ENCODE results near the gene ZNF268.

ZNF268 gene

GRCh38 chr12:133222211-133222610, 40.9 kb downstream of the ZNF268 start:
- no peak for FAIRE-seq
- TF ChIP-seq POLR2A (IDR thresholded peaks at IDR 0.05; ENCODE audit: low read depth, low read length) (no peak), PAX5 (IDR thresholded peaks at IDR 0.05; ENCODE audit: insufficient read depth, low read length, severe bottlenecking) (no peak), POU2F2 (IDR thresholded peaks at IDR 0.05; ENCODE audit: low read depth, low read length) (no peak), POLR2AphosphoS5 (IDR thresholded peaks at IDR 0.05; ENCODE audit: low read depth, low read length) (no peak), SPI1 (IDR thresholded peaks at IDR 0.05; ENCODE audit: low read depth, low read length) (no peak), TAF1 (IDR thresholded peaks at IDR 0.05; ENCODE audit: low read depth, low read length) (no peak)
- DNase-seq (ENCODE audit: insufficient read length, low spot score), result no peak

DNA sequence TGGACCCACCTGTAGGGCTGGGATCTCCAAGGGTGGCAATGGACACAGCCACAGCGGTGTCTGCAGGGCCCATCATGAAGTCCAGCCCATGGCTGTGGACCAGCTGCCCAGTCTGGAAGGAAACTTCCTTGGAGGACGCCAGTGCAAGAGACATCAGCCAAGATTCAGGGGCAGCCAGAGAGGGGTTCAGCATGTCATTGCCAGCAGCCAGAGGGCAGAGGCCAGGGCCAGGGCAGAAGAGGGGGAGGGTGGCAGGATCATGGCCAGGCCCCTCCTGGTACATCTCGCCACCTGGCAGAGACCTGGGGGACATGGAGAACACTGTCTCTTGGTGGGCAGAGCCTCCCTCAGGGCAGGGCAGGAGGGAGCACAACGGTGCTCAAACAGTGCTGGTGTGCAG, 44.2 kb downstream of the ZNF268 start:
- TF ChIP-seq POLR2AphosphoS5 (IDR thresholded peaks at IDR 0.05; ENCODE audit: low read depth, low read length) (no peak), POU2F2 (IDR thresholded peaks at IDR 0.05; ENCODE audit: low read depth, low read length) (no peak), POLR2A (IDR thresholded peaks at IDR 0.05; ENCODE audit: low read depth, low read length) (no peak)
- FAIRE-seq (no peak), DNase-seq (ENCODE audit: insufficient read length, low spot score) (no peak)

- FAIRE-seq, result no peak
Observed at GRCh38 chr12:133226690-133227089, 45.4 kb downstream of the ZNF268 start.

GRCh38 chr12:133227281-133227852, 46.1 kb downstream of the ZNF268 start:
- FAIRE-seq (no peak), DNase-seq (ENCODE audit: insufficient read length, low spot score) (no peak)
- TF ChIP-seq TAF1 (IDR thresholded peaks at IDR 0.05; ENCODE audit: low read depth, low read length), result no peak
- no peak for TF ChIP-seq PAX5 (IDR thresholded peaks at IDR 0.05; ENCODE audit: insufficient read depth, low read length, severe bottlenecking)
- TF ChIP-seq POLR2AphosphoS5 (IDR thresholded peaks at IDR 0.05; ENCODE audit: low read depth, low read length), result no peak
- TF ChIP-seq POLR2A (IDR thresholded peaks at IDR 0.05; ENCODE audit: low read depth, low read length), result no peak
- no peak for TF ChIP-seq SPI1 (IDR thresholded peaks at IDR 0.05; ENCODE audit: low read depth, low read length)
- TF ChIP-seq POU2F2 (IDR thresholded peaks at IDR 0.05; ENCODE audit: low read depth, low read length), result no peak

More at GRCh38 chr12:133226690-133227089, 45.4 kb downstream of the ZNF268 start:
- DNase-seq (ENCODE audit: insufficient read length, low spot score), result no peak
- TF ChIP-seq POLR2AphosphoS5 (IDR thresholded peaks at IDR 0.05; ENCODE audit: low read depth, low read length) (no peak), PAX5 (IDR thresholded peaks at IDR 0.05; ENCODE audit: insufficient read depth, low read length, severe bottlenecking) (no peak), SPI1 (IDR thresholded peaks at IDR 0.05; ENCODE audit: low read depth, low read length) (no peak), POLR2A (IDR thresholded peaks at IDR 0.05; ENCODE audit: low read depth, low read length) (no peak), POU2F2 (IDR thresholded peaks at IDR 0.05; ENCODE audit: low read depth, low read length) (no peak), TAF1 (IDR thresholded peaks at IDR 0.05; ENCODE audit: low read depth, low read length) (no peak)

DNA sequence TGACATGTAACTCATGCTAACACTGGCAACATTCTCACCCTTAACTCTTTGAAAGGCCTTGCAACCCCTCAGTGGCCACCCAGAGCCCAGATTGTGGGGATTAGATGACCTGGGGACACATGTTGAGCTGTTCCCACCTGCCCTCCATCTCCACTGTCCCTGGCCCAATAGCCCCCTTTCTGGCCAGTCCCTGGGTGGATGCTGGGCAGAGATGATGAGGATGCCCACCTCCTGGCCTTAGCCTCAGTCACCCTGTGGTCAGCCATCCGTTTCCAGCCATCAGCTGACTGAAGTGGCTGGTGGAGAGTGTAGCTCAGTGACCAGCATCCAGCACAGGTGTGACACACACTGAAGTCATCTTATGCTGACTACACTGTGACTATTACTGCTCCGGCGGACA, 49.7 kb downstream of the ZNF268 start:
- TF ChIP-seq POLR2AphosphoS5 (IDR thresholded peaks at IDR 0.05; ENCODE audit: low read depth, low read length) (no peak), TAF1 (IDR thresholded peaks at IDR 0.05; ENCODE audit: low read depth, low read length) (no peak), POLR2A (IDR thresholded peaks at IDR 0.05; ENCODE audit: low read depth, low read length) (no peak), PAX5 (IDR thresholded peaks at IDR 0.05; ENCODE audit: insufficient read depth, low read length, severe bottlenecking) (no peak), SPI1 (IDR thresholded peaks at IDR 0.05; ENCODE audit: low read depth, low read length) (no peak), POU2F2 (IDR thresholded peaks at IDR 0.05; ENCODE audit: low read depth, low read length) (no peak)
- FAIRE-seq, result no peak
- DNase-seq (ENCODE audit: insufficient read length, low spot score), result no peak

GRCh38 chr12:133233006-133233405, 51.7 kb downstream of the ZNF268 start:
- no peak for FAIRE-seq
- TF ChIP-seq POU2F2 (IDR thresholded peaks at IDR 0.05; ENCODE audit: low read depth, low read length) (no peak), PAX5 (IDR thresholded peaks at IDR 0.05; ENCODE audit: insufficient read depth, low read length, severe bottlenecking) (no peak), SPI1 (IDR thresholded peaks at IDR 0.05; ENCODE audit: low read depth, low read length) (no peak), TAF1 (IDR thresholded peaks at IDR 0.05; ENCODE audit: low read depth, low read length) (no peak), POLR2AphosphoS5 (IDR thresholded peaks at IDR 0.05; ENCODE audit: low read depth, low read length) (no peak), POLR2A (IDR thresholded peaks at IDR 0.05; ENCODE audit: low read depth, low read length) (no peak)
- DNase-seq (ENCODE audit: insufficient read length, low spot score), result no peak

GRCh38 chr12:133233993-133234564, 52.8 kb downstream of the ZNF268 start:
- no peak for FAIRE-seq
- DNase-seq (ENCODE audit: insufficient read length, low spot score), result no peak
- TF ChIP-seq POLR2AphosphoS5 (IDR thresholded peaks at IDR 0.05; ENCODE audit: low read depth, low read length), result no peak
- no peak for TF ChIP-seq PAX5 (IDR thresholded peaks at IDR 0.05; ENCODE audit: insufficient read depth, low read length, severe bottlenecking)
- no peak for TF ChIP-seq POLR2A (IDR thresholded peaks at IDR 0.05; ENCODE audit: low read depth, low read length)
- no peak for TF ChIP-seq TAF1 (IDR thresholded peaks at IDR 0.05; ENCODE audit: low read depth, low read length)

GRCh38 chr12:133234971-133235370, 53.7 kb downstream of the ZNF268 start:
- FAIRE-seq (no peak), DNase-seq (ENCODE audit: insufficient read length, low spot score) (no peak)

GRCh38 chr12:133235401-133236112, 54.3 kb downstream of the ZNF268 start, which contains the start of gene ANHX:
ANHX (minus strand) TSS chr12:133235877; CDS start chr12:133234356, 1,521 bp downstream.
- DNase-seq (ENCODE audit: insufficient read length, low spot score) (no peak), FAIRE-seq (no peak)
- TF ChIP-seq SPI1 (IDR thresholded peaks at IDR 0.05; ENCODE audit: low read depth, low read length) (no peak), POLR2A (IDR thresholded peaks at IDR 0.05; ENCODE audit: low read depth, low read length) (no peak), POU2F2 (IDR thresholded peaks at IDR 0.05; ENCODE audit: low read depth, low read length) (no peak), POLR2AphosphoS5 (IDR thresholded peaks at IDR 0.05; ENCODE audit: low read depth, low read length) (no peak), PAX5 (IDR thresholded peaks at IDR 0.05; ENCODE audit: insufficient read depth, low read length, severe bottlenecking) (no peak), TAF1 (IDR thresholded peaks at IDR 0.05; ENCODE audit: low read depth, low read length) (no peak)

More at GRCh38 chr12:133234971-133235370, 53.7 kb downstream of the ZNF268 start:
- TF ChIP-seq SPI1 (IDR thresholded peaks at IDR 0.05; ENCODE audit: low read depth, low read length), result no peak
- TF ChIP-seq TAF1 (IDR thresholded peaks at IDR 0.05; ENCODE audit: low read depth, low read length), result no peak
- TF ChIP-seq POLR2AphosphoS5 (IDR thresholded peaks at IDR 0.05; ENCODE audit: low read depth, low read length), result no peak
- no peak for TF ChIP-seq PAX5 (IDR thresholded peaks at IDR 0.05; ENCODE audit: insufficient read depth, low read length, severe bottlenecking)
- TF ChIP-seq POU2F2 (IDR thresholded peaks at IDR 0.05; ENCODE audit: low read depth, low read length), result no peak
- no peak for TF ChIP-seq POLR2A (IDR thresholded peaks at IDR 0.05; ENCODE audit: low read depth, low read length)

Data from GM12891 (cell line).